DOHH2 (cell line): ENCODE measurements around the gene ADIPOQ.

Experiments
- CTCF ChIP-seq: fragments of 200-600 bp; sonication (generic); IDR thresholded peaks from one replicate; pipeline ENCODE4 v1.5.1; 2014; ENCODE audit warnings: antibody characterized with exemption, mild to moderate bottlenecking, low read depth, low read length; ENCODE audit not compliant: poor library complexity, severe bottlenecking
- EZH2phosphoT487 ChIP-seq: fragments of 200-600 bp; sonication (generic); IDR thresholded peaks from 2 replicates; pipeline ENCODE4 v1.6.1; 2017; ENCODE audit warnings: borderline replicate concordance, mild to moderate bottlenecking, antibody characterized with exemption, low read length, moderate library complexity, mixed read lengths

DNA sequence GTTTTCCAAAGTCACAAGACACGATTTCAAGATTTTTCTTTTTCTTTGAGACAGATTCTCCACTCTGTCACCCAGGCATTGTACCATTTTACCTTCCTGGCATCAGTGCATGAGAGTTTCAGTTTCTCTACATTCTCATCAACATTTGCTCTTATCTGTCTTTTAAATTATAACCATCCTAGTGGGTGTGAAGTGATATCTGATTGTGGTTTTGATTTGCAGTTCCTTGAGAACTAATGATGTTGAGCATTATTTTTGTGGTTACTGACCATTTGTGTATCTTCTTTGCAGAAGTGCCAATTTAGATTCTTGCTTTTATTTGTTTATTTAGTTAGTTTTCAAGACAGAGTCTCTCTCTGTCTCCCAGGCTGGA, 41.2 kb downstream of the ADIPOQ start:
- no peak for TF ChIP-seq EZH2phosphoT487
- TF ChIP-seq CTCF: no peak
